GM23248 (cell line): ENCODE results near the gene APP. TPM values are rescaled to one million over a fixed set of nuclear protein-coding genes. Genes with fewer than 3 reads are reported as not detected.
A peak's percentile ranks its signal among the peaks of the same experiment; 100 is the strongest.

Experiments used
- DNase-seq: peaks from one replicate; pipeline ENCODE4 v3.0.0-alpha.2; 2015
- H2AFZ ChIP-seq: fragments of 200-600 bp; sonication (generic); 2 replicates; pipeline ENCODE4 v1.6.1; 2016; ENCODE audit warnings: antibody characterized with exemption
- H3F3A ChIP-seq: fragments of 200-600 bp; sonication (generic); 2 replicates; pipeline ENCODE4 v1.6.1; 2016; ENCODE audit warnings: mild to moderate bottlenecking, antibody characterized with exemption, mixed run types; ENCODE audit not compliant: insufficient read depth
- H3K27ac ChIP-seq: fragments of 200-600 bp; sonication (generic); 2 replicates; pipeline ENCODE4 v1.5.1; 2016; ENCODE audit warnings: mild to moderate bottlenecking
- H3K27me3 ChIP-seq: fragments of 200-600 bp; sonication (generic); replicated peaks from 2 replicates; pipeline ENCODE4 v1.6.1; 2016; ENCODE audit warnings: mild to moderate bottlenecking; ENCODE audit not compliant: insufficient read depth
- H3K36me3 ChIP-seq: fragments of 200-600 bp; sonication (generic); 2 replicates; pipeline ENCODE4 v1.6.1; 2016; ENCODE audit warnings: low read depth, mild to moderate bottlenecking
- H3K4me1 ChIP-seq: fragments of 200-600 bp; sonication (generic); 2 replicates; pipeline ENCODE4 v1.6.1; 2016; ENCODE audit warnings: mild to moderate bottlenecking; ENCODE audit not compliant: insufficient read depth
- H3K4me2 ChIP-seq: fragments of 200-600 bp; sonication (generic); one replicate; pipeline ENCODE4 v1.6.1; 2016; ENCODE audit warnings: mild to moderate bottlenecking; ENCODE audit not compliant: unreplicated experiment
- H3K4me3 ChIP-seq: fragments of 200-600 bp; sonication (generic); 2 replicates; pipeline ENCODE4 v1.5.1; 2016; ENCODE audit warnings: mild to moderate bottlenecking
- H3K79me2 ChIP-seq: fragments of 200-600 bp; sonication (generic); 2 replicates; pipeline ENCODE4 v1.6.1; 2016; ENCODE audit warnings: mild to moderate bottlenecking; ENCODE audit not compliant: insufficient read depth
- H3K9ac ChIP-seq: fragments of 200-600 bp; sonication (generic); 2 replicates; pipeline ENCODE4 v1.6.1; 2016; ENCODE audit warnings: mild to moderate bottlenecking
- H3K9me2 ChIP-seq: fragments of 200-600 bp; sonication (generic); 2 replicates; pipeline ENCODE4 v1.6.1; 2016; ENCODE audit warnings: mixed run types, mild to moderate bottlenecking, moderate library complexity; ENCODE audit not compliant: insufficient read depth
- H3K9me3 ChIP-seq: fragments of 200-600 bp; sonication (generic); one replicate; pipeline ENCODE4 v1.6.1; 2017; ENCODE audit warnings: low read depth
- H4K20me1 ChIP-seq: fragments of 200-600 bp; sonication (generic); 2 replicates; pipeline ENCODE4 v1.6.0; 2016; ENCODE audit not compliant: insufficient read depth
- EZH2 ChIP-seq: fragments of 200-600 bp; sonication (generic); IDR thresholded peaks from 2 replicates; pipeline ENCODE4 v1.6.1; 2018; ENCODE audit warnings: antibody characterized with exemption, mild to moderate bottlenecking; ENCODE audit not compliant: insufficient read depth, poor library complexity, severe bottlenecking
- EZH2phosphoT487 ChIP-seq: fragments of 200-600 bp; sonication (generic); IDR thresholded peaks from 2 replicates; pipeline ENCODE4 v1.6.1; 2018; ENCODE audit warnings: antibody characterized with exemption, moderate library complexity, mild to moderate bottlenecking, low read depth; ENCODE audit not compliant: insufficient read depth
- WGBS, 2 experiments: methylation state at CpG; one replicate each; pipeline ENCODE4 v1.1.6; 2015 to 2017; ENCODE audit warnings: low lambda C conversion rate in 2 of 2, low coverage in 1 of 2; ENCODE audit errors: missing lambda C conversion rate in 2 of 2; 5-methylcytosine and 5-hydroxymethylcytosine counted together
- in situ Hi-C: fragments of 300-500 bp; cut with MboI; formaldehyde crosslinking; loops from 2 replicates; pipeline ENCODE4 v1.15.0; 2020
- polyA plus RNA-seq: library from polyadenylated mRNA; unstranded; fragments of >200 nt; fragmentation: Nextera tagmentation; extraction: Ambion mirVana; gene quantifications from 2 replicates; pipeline ENCODE4 v1.2.1, GENCODE V29; 2016
- total RNA-seq: library from RNA; depleted of rRNA; stranded (reverse); fragments of >200 nt; shearing (Covaris generic); gene quantifications from 2 replicates; pipeline ENCODE4 v1.2.3, GENCODE V29; 2014

APP gene
- total and polyA plus RNA-seq, 2 experiments from 2014 or later, result 35.0 to 292 TPM

GRCh38 chr21:26043891-26044290 lies 126.7 kb downstream of the APP start:
- Histone ChIP-seq H3K4me1 (peaks cover 15% of the 10 kb centered on the region), H3K27me3 (no peaks in the 10 kb centered on the region), H3K27ac (no peak overlapping the region), H3K4me2 (no peak overlapping the region), H3K9me3 (no peaks in the 10 kb centered on the region), H3K36me3 (0 out of 2 replicates have a peak, but pooled peaks cover 11% of the 10 kb centered on the region), H3K79me2 (peaks cover 6% of the 10 kb centered on the region; the same call in 1 of the 2 replicates), H3F3A (peaks cover 13% of the 10 kb centered on the region), H3K9me2 (no peaks in the 10 kb centered on the region), H3K4me3 (no peak overlapping the region), H3K9ac (no peak overlapping the region), H2AFZ (no peak overlapping the region), H4K20me1 (no peaks in the 10 kb centered on the region)
- no peak for TF ChIP-seq EZH2
- TF ChIP-seq EZH2phosphoT487, result no peak
- in situ Hi-C loops, result no loop called here
- WGBS, 2 experiments, result 94 to 99% methylated on average over 3 of the region's 3 CpGs
- no peak for DNase-seq

DNA sequence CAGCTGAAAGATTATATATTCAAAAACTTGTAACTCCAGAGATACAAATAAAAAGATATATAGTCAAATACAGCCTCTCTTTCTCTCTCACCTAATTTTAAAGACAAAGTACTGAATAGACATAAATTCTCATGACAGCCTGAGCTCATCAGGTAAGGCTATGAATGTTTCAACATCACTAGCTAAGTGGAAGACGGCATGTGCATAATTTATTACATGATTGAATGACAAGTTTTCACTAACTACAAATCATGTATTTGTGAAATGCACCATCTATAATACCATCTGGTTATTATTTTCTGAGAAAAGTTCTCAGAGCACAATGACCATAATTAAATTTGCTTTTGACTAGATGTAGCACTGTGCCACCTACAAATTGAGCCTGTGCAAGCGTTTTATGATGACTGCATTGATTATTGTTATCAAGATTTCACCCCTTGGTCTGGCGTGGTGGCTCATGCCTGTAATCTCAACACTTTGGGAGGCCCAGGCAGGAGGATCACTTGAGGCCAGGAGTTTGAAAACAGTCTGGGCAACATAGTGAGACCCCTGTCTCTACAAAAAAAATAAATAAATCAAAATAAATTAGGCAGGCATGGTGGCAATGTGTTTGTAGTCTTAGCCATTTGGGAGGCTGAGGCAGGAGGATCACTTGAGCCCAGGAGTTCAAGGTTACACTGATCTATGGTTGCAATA lies 128.2 kb downstream of the APP start:
- no peaks in the 10 kb centered on the region for H4K20me1 ChIP-seq
- 65 to 74% methylated on average over 3 of the region's 3 CpGs for WGBS, 2 experiments
- no peaks in the 10 kb centered on the region for H3K9me3 ChIP-seq
- in situ Hi-C loops, result no loop called here
- peaks cover 13% of the 10 kb centered on the region for H3F3A ChIP-seq
- no peak overlapping the region for H3K9ac ChIP-seq
- H3K27me3 ChIP-seq, result no peaks in the 10 kb centered on the region
- no peaks in the 10 kb centered on the region for H3K9me2 ChIP-seq
- no peak for DNase-seq
- peaks cover 6% of the 10 kb centered on the region for H3K79me2 ChIP-seq
- no peaks in the 10 kb centered on the region for H3K36me3 ChIP-seq
- no peak overlapping the region for H3K27ac ChIP-seq
- no peak overlapping the region for H2AFZ ChIP-seq
- H3K4me1 ChIP-seq, result peaks cover 15% of the 10 kb centered on the region
- no peak overlapping the region for H3K4me3 ChIP-seq
- H3K4me2 ChIP-seq, result no peak overlapping the region
- TF ChIP-seq EZH2phosphoT487, result no peak
- no peak for TF ChIP-seq EZH2

DNA sequence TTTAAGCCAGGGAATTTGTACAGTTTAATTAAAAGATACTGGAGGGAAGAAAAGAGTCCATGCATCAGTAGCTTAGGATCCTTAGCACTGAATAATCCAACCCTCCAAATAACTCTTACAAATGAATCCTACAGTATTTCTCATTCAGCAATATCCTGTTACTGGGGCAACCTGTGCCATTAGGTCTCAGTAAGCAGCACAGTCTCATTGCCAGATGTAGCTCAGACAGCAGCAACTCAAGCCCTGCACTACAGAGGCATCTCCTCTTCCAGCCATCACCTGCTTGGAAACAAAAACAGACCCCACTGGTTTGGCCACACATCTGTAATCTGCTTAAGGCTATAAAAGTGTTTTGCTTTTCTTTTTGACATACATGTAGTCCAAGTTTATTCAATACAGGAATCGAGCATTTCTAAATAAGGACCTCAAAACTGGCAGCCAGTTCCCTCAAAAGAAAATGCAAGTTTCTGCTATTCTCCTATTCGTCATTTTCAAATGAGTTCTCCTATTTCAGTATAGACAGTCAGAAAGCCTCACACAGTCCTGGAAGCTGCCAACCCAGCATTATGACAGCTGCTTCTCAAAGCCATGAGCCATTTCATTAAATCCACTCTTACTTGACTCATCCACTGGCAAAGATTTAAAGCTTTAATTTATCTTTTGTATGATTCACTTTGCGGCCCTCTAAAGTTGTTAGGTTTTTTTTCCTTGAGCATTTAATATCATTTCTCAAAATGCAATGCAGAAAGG lies 129.0 kb downstream of the APP start:
- no peaks in the 10 kb centered on the region for H3K9me3 ChIP-seq
- WGBS, 2 experiments, result 16 to 17% methylated on average over 3 of the region's 3 CpGs
- in situ Hi-C loops, result no loop called here

GRCh38 chr21:26036916-26037315 lies 133.7 kb downstream of the APP start:
- DNase-seq, result no peak
- WGBS, 2 experiments, result 97 to 98% methylated on average over 4 of the region's 4 CpGs
- no peaks in the 10 kb centered on the region for H3K27me3 ChIP-seq
- H3K79me2 ChIP-seq, result no peaks in the 10 kb centered on the region; the same call in none of the 2 replicates
- H3K4me1 ChIP-seq, result peaks cover 10% of the 10 kb centered on the region
- no peak overlapping the region for H2AFZ ChIP-seq
- no peaks in the 10 kb centered on the region for H3K36me3 ChIP-seq
- no peak overlapping the region for H3K4me2 ChIP-seq
- H4K20me1 ChIP-seq, result no peaks in the 10 kb centered on the region
- no peaks in the 10 kb centered on the region for H3K9me2 ChIP-seq
- H3F3A ChIP-seq, result peaks cover 6% of the 10 kb centered on the region
- H3K9ac ChIP-seq, result no peak overlapping the region
- TF ChIP-seq EZH2phosphoT487, result no peak
- TF ChIP-seq EZH2, result no peak
- H3K4me3 ChIP-seq, result no peak overlapping the region
- in situ Hi-C loops, result no loop called here
- no peaks in the 10 kb centered on the region for H3K9me3 ChIP-seq
- no peak overlapping the region for H3K27ac ChIP-seq

More for the DNA sequence above, 129.0 kb downstream of the APP start:
- no peaks in the 10 kb centered on the region for H4K20me1 ChIP-seq
- peaks cover 13% of the 10 kb centered on the region for H3F3A ChIP-seq
- no peaks in the 10 kb centered on the region for H3K9me2 ChIP-seq
- H3K36me3 ChIP-seq, result no peaks in the 10 kb centered on the region
- H3K9ac ChIP-seq, result no peak overlapping the region
- no peak overlapping the region for H3K4me3 ChIP-seq
- TF ChIP-seq EZH2phosphoT487 (no peak), EZH2 (no peak)
- H3K79me2 ChIP-seq, result peaks cover 6% of the 10 kb centered on the region
- no peak overlapping the region for H3K4me2 ChIP-seq
- H3K27ac ChIP-seq, result peak overlapping the region; percentile 10; the same call in 1 of the 2 replicates
- no peak overlapping the region for H2AFZ ChIP-seq
- DNase-seq, result peak; percentile 68
- H3K4me1 ChIP-seq, result peaks cover 15% of the 10 kb centered on the region
- no peaks in the 10 kb centered on the region for H3K27me3 ChIP-seq
